Transverse colon (tissue), 4 donors: Measurements from ENCODE around the gene SPRN. TPM values are rescaled to one million over a fixed set of nuclear protein-coding genes. Genes with fewer than 3 reads are reported as not detected.

Experiments
- DNase-seq: peaks from one replicate; pipeline ENCODE4 v3.0.0-alpha.2; 2019
- H3K27ac ChIP-seq, 4 donors: fragments of 200-600 bp; sonication (generic); 2 replicates each; pipeline ENCODE4 v1.5.1; 2016 to 2018; ENCODE audit warnings: inconsistent platforms in 4 of 4
- H3K27me3 ChIP-seq: fragments of 200-600 bp; sonication (generic); 2 replicates; pipeline ENCODE4 v1.5.1; 2017; ENCODE audit warnings: inconsistent platforms
- H3K36me3 ChIP-seq, 4 donors: fragments of 200-600 bp; sonication (generic); 2 replicates each; pipeline ENCODE4 v1.5.1; 2017 to 2019; ENCODE audit warnings: inconsistent platforms in 4 of 4
- H3K4me1 ChIP-seq, 4 donors: fragments of 200-600 bp; sonication (generic); 2 replicates each; pipeline ENCODE4 v1.5.1; 2017 to 2020; ENCODE audit warnings: inconsistent platforms in 4 of 4
- H3K4me3 ChIP-seq, 4 donors: fragments of 200-600 bp; sonication (generic); 1 replicate in 1 of 4; 2 replicates in 3 of 4; pipeline versions ENCODE4 v1.5.1 to v1.6.1; 2017 to 2019; ENCODE audit warnings: inconsistent platforms in 4 of 4
- H3K9me3 ChIP-seq, 2 donors: fragments of 200-600 bp; sonication (generic); 2 replicates each; pipeline ENCODE4 v1.5.1; 2017 to 2019; ENCODE audit warnings: inconsistent platforms in 2 of 2
- CTCF ChIP-seq, 5 experiments: fragments of 200-600 bp in 3 of 5; fragments of 450-650 bp in 2 of 5; sonication (generic) in 3 of 5; IDR thresholded peaks; 1 replicate in 2 of 5; 2 replicates in 3 of 5; pipeline ENCODE4 v1.5.1; 2016 to 2017; ENCODE audit warnings: antibody characterized with exemption in 5 of 5, inconsistent platforms in 3 of 5, mild to moderate bottlenecking in 2 of 5, moderate library complexity in 1 of 5
- EP300 ChIP-seq: sonication (generic); formaldehyde crosslinking; IDR thresholded peaks from one replicate; pipeline ENCODE4 v1.6.1; 2017; ENCODE audit warnings: antibody characterized with exemption, low read depth
- POLR2A ChIP-seq: fragments of 450-650 bp; IDR thresholded peaks from one replicate; pipeline ENCODE4 v1.6.1; 2016; ENCODE audit warnings: antibody characterized with exemption, mild to moderate bottlenecking, moderate library complexity
- POLR2AphosphoS5 ChIP-seq, 3 donors: sonication (generic); formaldehyde crosslinking; IDR thresholded peaks; one replicate each; pipeline ENCODE4 v1.6.1; 2016; ENCODE audit warnings: antibody characterized with exemption in 3 of 3
- WGBS, 2 donors: methylation state at CpG; one replicate each; pipeline ENCODE4 v1.1.5; 2018; ENCODE audit warnings: low coverage in 1 of 2; 5-methylcytosine and 5-hydroxymethylcytosine counted together
- in situ Hi-C, 4 donors: fragments of 200-750 bp; cut with MboI; loops; one replicate each; pipeline versions ENCODE4 v1.15.0 to v1.15.1; 2017; ENCODE audit warnings: low sequenced_read_pairs in 3 of 4, low pct_ligation_motif_present in 1 of 4, low pct_unique_long_range_greater_than_20kb in 1 of 4
- intact Hi-C: fragments of 100-400 bp; cut with DNase I; formaldehyde crosslinking; loops from one replicate; pipeline ENCODE4 v1.15.1; 2023; ENCODE audit warnings: low total_unique reads
- total RNA-seq, 4 donors: library from RNA; depleted of rRNA; stranded (reverse); fragments of >200 nt; gene quantifications; one replicate each; pipeline ENCODE4 v1.1.0, GENCODE V29; 2016

Gene SPRN
- total RNA-seq, 4 donors from 2014 or later: not detected

DNA sequence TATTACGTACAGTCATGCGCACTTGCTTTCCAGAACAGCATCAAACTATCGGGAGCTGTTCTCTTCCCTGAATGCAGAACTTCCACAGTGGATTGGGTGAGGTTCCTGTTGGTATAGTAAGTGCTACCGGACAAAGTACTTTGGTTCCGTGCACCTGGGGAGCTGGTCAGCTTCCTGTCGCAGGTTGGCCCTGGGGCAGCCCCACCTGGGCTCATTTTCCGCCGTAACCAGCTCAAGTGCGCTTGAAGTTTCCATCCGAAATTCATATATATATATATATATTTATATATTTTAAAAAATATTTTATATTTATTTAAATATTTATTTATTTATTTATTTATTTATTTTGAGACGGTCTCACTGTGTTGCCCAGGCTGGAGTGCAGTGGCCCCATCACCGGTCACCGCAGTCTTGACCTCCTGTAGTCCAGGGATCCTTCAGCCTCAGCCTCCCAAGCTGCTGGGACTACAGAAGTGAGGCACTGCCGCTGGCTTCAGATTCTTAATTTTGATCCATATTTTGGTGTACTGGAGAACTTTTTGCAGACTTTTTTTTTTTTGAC is 35.9 kb upstream of the SPRN start:
- intact Hi-C loops: no loop called here
- H3K4me3 ChIP-seq: no peak overlapping the region
- WGBS, 2 donors: 94 to 99% methylated on average over 9 to 14 of the region's 14 CpGs
- H3K27me3 ChIP-seq: no peaks in the 10 kb centered on the region
- H3K36me3 ChIP-seq: no peaks in the 10 kb centered on the region
- H3K9me3 ChIP-seq: no peaks in the 10 kb centered on the region
- no peaks in the 10 kb centered on the region for H3K4me1 ChIP-seq
- H3K27ac ChIP-seq: no peak overlapping the region
- DNase-seq: no peak
- in situ Hi-C loops: no loop called here
- TF ChIP-seq POLR2A (no peak), CTCF (IDR thresholded peaks at IDR 0.05) (no peak), EP300 (no peak), POLR2AphosphoS5 (IDR thresholded peaks at IDR 0.05) (no peak)

GRCh38 chr10:133459454-133460207 is 35.2 kb upstream of the SPRN start:
- no peak for TF ChIP-seq POLR2A
- intact Hi-C loops (no loop called here), in situ Hi-C loops (no loop called here)
- Histone ChIP-seq H3K4me3 (no peak overlapping the region), H3K4me1 (no peaks in the 10 kb centered on the region), H3K27ac (no peak overlapping the region), H3K36me3 (no peaks in the 10 kb centered on the region), H3K9me3 (no peaks in the 10 kb centered on the region), H3K27me3 (no peaks in the 10 kb centered on the region)
- 86% methylated on average over 62 of the region's 81 CpGs; no CpG with 5 or more reads in 1 of the 2 donors for WGBS, 2 donors
- no peak for DNase-seq

- H3K4me1 ChIP-seq: no peaks in the 10 kb centered on the region
- H3K27ac ChIP-seq: no peak overlapping the region
- no peak for DNase-seq
- intact Hi-C loops: no loop called here
- no peaks in the 10 kb centered on the region for H3K9me3 ChIP-seq
- H3K27me3 ChIP-seq: no peaks in the 10 kb centered on the region
- TF ChIP-seq EP300 (no peak), POLR2AphosphoS5 (IDR thresholded peaks at IDR 0.05) (no peak), POLR2A (no peak), CTCF (IDR thresholded peaks at IDR 0.05) (no peak)
- in situ Hi-C loops: no loop called here
- WGBS, 2 donors: 94% methylated on average over 21 of the region's 21 CpGs; no CpG with 5 or more reads in 1 of the 2 donors
- no peak overlapping the region for H3K4me3 ChIP-seq
- H3K36me3 ChIP-seq: no peaks in the 10 kb centered on the region
Measured at GRCh38 chr10:133458710-133459453, 34.5 kb upstream of the SPRN start.

GRCh38 chr10:133458021-133458709 is 33.7 kb upstream of the SPRN start:
- Histone ChIP-seq H3K4me1 (no peaks in the 10 kb centered on the region), H3K36me3 (no peaks in the 10 kb centered on the region), H3K4me3 (no peak overlapping the region), H3K27me3 (no peaks in the 10 kb centered on the region), H3K27ac (no peak overlapping the region), H3K9me3 (no peaks in the 10 kb centered on the region)
- intact Hi-C loops: no loop called here
- in situ Hi-C loops: no loop called here
- WGBS, 2 donors: 91% methylated on average over 33 of the region's 40 CpGs; no CpG with 5 or more reads in 1 of the 2 donors
- TF ChIP-seq POLR2A: no peak
- TF ChIP-seq EP300: no peak
- no peak for TF ChIP-seq CTCF (IDR thresholded peaks at IDR 0.05)
- TF ChIP-seq POLR2AphosphoS5 (IDR thresholded peaks at IDR 0.05): no peak
- DNase-seq: no peak
